H1 (cell line): ENCODE measurements around the gene ADGRG2. TPM values are rescaled to one million over a fixed set of nuclear protein-coding genes. Genes with fewer than 3 reads are reported as not detected.

Source experiments
- CTCF ChIA-PET: fragments of 300-600 bp; sonication (Branson Sonifier 250); formaldehyde crosslinking; loops from one replicate; lab custom pipeline; 2021; ENCODE audit not compliant: partially characterized antibody; lab: Charles Lee
- POLR2A ChIA-PET: fragments of 300-600 bp; sonication (Branson Sonifier 250); formaldehyde crosslinking; loops from one replicate; lab custom pipeline; 2021; ENCODE audit warnings: inconsistent platforms; ENCODE audit not compliant: partially characterized antibody; lab: Charles Lee
- DNase-seq, 2 experiments: peaks; one replicate each; pipeline versions ENCODE4 v3.0.0 to v3.0.0-alpha.2; 2010 to 2022; ENCODE audit warnings: low spot score in 2 of 2, low read depth in 1 of 2, mixed read lengths in 1 of 2
- FAIRE-seq: peaks from 2 replicates; lab custom pipeline; 2011; peaks lifted over from hg19 to GRCh38; lab: Jason Lieb, UNC
- H2AFZ ChIP-seq: 2 replicates; pipeline ENCODE4 v1.8.1; 2012; ENCODE audit warnings: low read length, inconsistent platforms
- H2AK5ac ChIP-seq: 2 replicates; pipeline ENCODE4 v1.6.1; 2013; ENCODE audit warnings: low read depth, low read length
- H2BK120ac ChIP-seq: replicated peaks from 2 replicates; pipeline ENCODE3; 2013; ENCODE audit warnings: low read depth, low read length, inconsistent platforms
- H2BK12ac ChIP-seq: 2 replicates; pipeline ENCODE4 v1.6.1; 2013; ENCODE audit warnings: low read depth, low read length
- H2BK15ac ChIP-seq: 2 replicates; pipeline ENCODE4 v1.6.1; 2013; ENCODE audit warnings: low read length
- H2BK20ac ChIP-seq: 2 replicates; pipeline ENCODE4 v1.6.1; 2013; ENCODE audit warnings: low read length
- H2BK5ac ChIP-seq: 2 replicates; pipeline ENCODE4 v1.6.1; 2013; ENCODE audit warnings: low read depth, low read length
- H3K14ac ChIP-seq: 2 replicates; pipeline ENCODE4 v1.6.1; 2013; ENCODE audit warnings: inconsistent platforms; ENCODE audit not compliant: insufficient read length
- H3K18ac ChIP-seq: 2 replicates; pipeline ENCODE4 v1.6.1; 2013; ENCODE audit warnings: low read length; ENCODE audit errors: extremely low read depth
- H3K23ac ChIP-seq: 2 replicates; pipeline ENCODE4 v1.6.1; 2013; ENCODE audit warnings: inconsistent platforms; ENCODE audit not compliant: insufficient read length
- H3K23me2 ChIP-seq: 2 replicates; pipeline ENCODE4 v1.6.1; 2013; ENCODE audit warnings: low read depth, low read length
- H3K27ac ChIP-seq: 2 replicates; pipeline ENCODE4 v1.6.1; 2011; ENCODE audit warnings: low read depth, low read length, inconsistent platforms
- H3K27me3 ChIP-seq, 4 experiments: replicated peaks in 1 of 4; 1 replicate in 1 of 4; 2 replicates in 3 of 4; pipeline versions ENCODE4 v1.6.1 to v1.8.1; 2011 to 2013; ENCODE audit warnings: low read length in 3 of 4, mild to moderate bottlenecking in 3 of 4, inconsistent platforms in 2 of 4, mixed read lengths in 2 of 4, moderate library complexity in 1 of 4; ENCODE audit not compliant: control insufficient read depth in 3 of 4, insufficient read depth in 3 of 4; ENCODE audit errors: extremely low read depth in 1 of 4
- H3K36me3 ChIP-seq, 4 experiments: 2 replicates each; pipeline versions ENCODE4 v1.6.1 to v1.8.1; 2011 to 2013; ENCODE audit warnings: mild to moderate bottlenecking in 4 of 4, low read length in 3 of 4, moderate library complexity in 2 of 4, control low read depth in 1 of 4, inconsistent platforms in 1 of 4; ENCODE audit not compliant: insufficient read depth in 4 of 4, control insufficient read depth in 2 of 4
- H3K4ac ChIP-seq: replicated peaks from 2 replicates; pipeline ENCODE3; 2013; ENCODE audit warnings: low read length, low read depth, mixed read lengths, inconsistent platforms; ENCODE audit not compliant: insufficient read length
- H3K4me1 ChIP-seq, 4 experiments: replicated peaks in 1 of 4; 1 replicate in 1 of 4; 2 replicates in 3 of 4; pipeline versions ENCODE4 v1.6.1 to v1.8.1; 2011 to 2013; ENCODE audit warnings: low read length in 3 of 4, inconsistent platforms in 2 of 4, mixed read lengths in 1 of 4; ENCODE audit not compliant: insufficient read depth in 4 of 4, control insufficient read depth in 3 of 4
- H3K4me2 ChIP-seq, 2 experiments: 2 replicates each; pipeline versions ENCODE4 v1.6.1 to v1.8.1; 2011 to 2013; ENCODE audit warnings: low read depth in 2 of 2, low read length in 2 of 2, control low read depth in 1 of 2, inconsistent platforms in 1 of 2, mild to moderate bottlenecking in 1 of 2; ENCODE audit not compliant: insufficient read depth in 1 of 2
- H3K4me3 ChIP-seq, 4 experiments: fragments of 200-600, 300-600 bp in 1 of 4; sonication (generic), shearing (Covaris generic), sonication (Bioruptor Twin) in 1 of 4; 2 replicates each; pipeline versions ENCODE4 v1.5.1 to v1.8.1; 2011 to 2016; ENCODE audit warnings: low read length in 4 of 4, low read depth in 3 of 4, control low read depth in 2 of 4, inconsistent platforms in 2 of 4, mild to moderate bottlenecking in 2 of 4, mixed read lengths in 1 of 4, moderate library complexity in 1 of 4; ENCODE audit not compliant: insufficient read depth in 2 of 4; ENCODE audit errors: extremely low read depth in 1 of 4
- H3K56ac ChIP-seq: replicated peaks from 2 replicates; pipeline ENCODE3; 2013; ENCODE audit warnings: low read depth, mild to moderate bottlenecking, mixed read lengths, low read length, inconsistent platforms; ENCODE audit not compliant: insufficient read length
- H3K79me1 ChIP-seq: 2 replicates; pipeline ENCODE4 v1.6.1; 2013; ENCODE audit warnings: low read depth, low read length, control low read depth
- H3K79me2 ChIP-seq, 2 experiments: 2 replicates each; pipeline versions ENCODE4 v1.6.1 to v1.8.1; 2012 to 2013; ENCODE audit warnings: low read length in 2 of 2, mild to moderate bottlenecking in 2 of 2, inconsistent platforms in 1 of 2; ENCODE audit not compliant: insufficient read depth in 2 of 2, control insufficient read depth in 1 of 2
- H3K9ac ChIP-seq, 4 experiments: replicated peaks in 1 of 4; 1 replicate in 1 of 4; 2 replicates in 3 of 4; pipeline versions ENCODE4 v1.6.1 to v1.8.1; 2011 to 2013; ENCODE audit warnings: low read depth in 3 of 4, low read length in 3 of 4, control low read depth in 2 of 4, mild to moderate bottlenecking in 2 of 4, moderate library complexity in 2 of 4, inconsistent platforms in 1 of 4; ENCODE audit errors: extremely low read depth in 1 of 4
- H3K9me3 ChIP-seq, 2 experiments: 2 replicates each; pipeline versions ENCODE4 v1.6.1 to v1.8.1; 2012 to 2013; ENCODE audit warnings: mild to moderate bottlenecking in 2 of 2, moderate library complexity in 2 of 2, control low read depth in 1 of 2, inconsistent platforms in 1 of 2, low read depth in 1 of 2, low read length in 1 of 2, mixed read lengths in 1 of 2; ENCODE audit not compliant: insufficient read depth in 2 of 2
- H4K20me1 ChIP-seq, 2 experiments: replicated peaks in 1 of 2; 2 replicates each; pipeline versions ENCODE3 to v1.8.1; 2011 to 2013; ENCODE audit warnings: inconsistent platforms in 2 of 2, low read length in 2 of 2, mild to moderate bottlenecking in 1 of 2; ENCODE audit not compliant: insufficient read depth in 2 of 2, control insufficient read depth in 1 of 2
- H4K5ac ChIP-seq: 2 replicates; pipeline ENCODE4 v1.6.1; 2013; ENCODE audit warnings: low read length, low read depth, mixed read lengths, inconsistent platforms; ENCODE audit not compliant: insufficient read length
- H4K8ac ChIP-seq: 2 replicates; pipeline ENCODE4 v1.8.0; 2013; ENCODE audit warnings: mild to moderate bottlenecking, moderate library complexity, low read length, inconsistent platforms; ENCODE audit not compliant: insufficient read depth; ENCODE audit errors: extremely low read depth
- H4K91ac ChIP-seq: replicated peaks from 2 replicates; pipeline ENCODE3; 2013; ENCODE audit warnings: low read length, mixed read lengths, inconsistent platforms; ENCODE audit not compliant: insufficient read length
- ATF3 ChIP-seq: IDR thresholded peaks from 2 replicates; pipeline ENCODE4 v1.6.1; 2011; ENCODE audit warnings: low read depth, mild to moderate bottlenecking, low read length; ENCODE audit not compliant: insufficient read depth
- CEBPB ChIP-seq: IDR thresholded peaks from 2 replicates; pipeline ENCODE4 v1.6.1; 2012; ENCODE audit warnings: low read depth, low read length
- EZH2 ChIP-seq: fragments of 200-600 bp; sonication (generic); IDR thresholded peaks from 2 replicates; pipeline ENCODE4 v1.7.1; 2012; ENCODE audit warnings: low read depth, mild to moderate bottlenecking, moderate library complexity, low read length, inconsistent platforms; ENCODE audit not compliant: severe bottlenecking
- HDAC2 ChIP-seq, 2 experiments: fragments of 300-600 bp in 1 of 2; sonication (generic) in 1 of 2; IDR thresholded peaks; 2 replicates each; pipeline ENCODE4 v1.6.1; 2011 to 2012; ENCODE audit warnings: low read depth in 2 of 2, low read length in 2 of 2, mild to moderate bottlenecking in 2 of 2, moderate library complexity in 2 of 2, borderline replicate concordance in 1 of 2, inconsistent platforms in 1 of 2
- KDM1A ChIP-seq: fragments of 200-600, 300-600 bp; sonication (generic); IDR thresholded peaks from 2 replicates; pipeline ENCODE4 v1.7.1; 2016; ENCODE audit warnings: mild to moderate bottlenecking, low read length, borderline replicate concordance
- KDM4A ChIP-seq: IDR thresholded peaks from one replicate; pipeline ENCODE4 v1.7.1; 2012; ENCODE audit warnings: low read depth, mild to moderate bottlenecking, moderate library complexity, low read length, inconsistent platforms; ENCODE audit not compliant: severe bottlenecking
- MAX ChIP-seq: IDR thresholded peaks from 2 replicates; pipeline ENCODE4 v1.6.1; 2012; ENCODE audit warnings: inconsistent platforms
- PHF8 ChIP-seq: fragments of 200-600 bp; sonication (generic); conservative IDR thresholded peaks from 2 replicates; pipeline ENCODE4 v1.7.1; 2012; ENCODE audit warnings: low read depth, mild to moderate bottlenecking, inconsistent platforms, low read length, moderate library complexity
- RAD21 ChIP-seq, 2 experiments: IDR thresholded peaks in 1 of 2; conservative IDR thresholded peaks in 1 of 2; 2 replicates each; pipeline ENCODE4 v1.6.1; 2011; ENCODE audit warnings: low read depth in 2 of 2, low read length in 2 of 2, improper control_type of control experiment in 1 of 2, inconsistent platforms in 1 of 2, mild to moderate bottlenecking in 1 of 2, moderate library complexity in 1 of 2
- RFX5 ChIP-seq: IDR thresholded peaks from 2 replicates; pipeline ENCODE4 v1.6.1; 2011; ENCODE audit warnings: low read depth, low read length, improper control_type of control experiment, borderline replicate concordance
- SAP30 ChIP-seq: fragments of 300-600 bp; sonication (generic); IDR thresholded peaks from 2 replicates; pipeline ENCODE4 v1.7.1; 2012; ENCODE audit warnings: low read length, moderate library complexity, mild to moderate bottlenecking, inconsistent platforms; ENCODE audit not compliant: insufficient read depth, insufficient replicate concordance
- SP1 ChIP-seq: IDR thresholded peaks from 2 replicates; pipeline ENCODE4 v1.6.1; 2011; ENCODE audit warnings: low read depth, low read length
- WGBS, 2 experiments: shearing (Covaris generic) in 1 of 2; methylation state at CpG; one replicate each; pipeline versions ENCODE4 v1.1.6 to v1.1.7; 2013 to 2015; ENCODE audit warnings: low lambda C conversion rate in 2 of 2, mixed read lengths in 2 of 2, inconsistent platforms in 1 of 2, low coverage in 1 of 2, missing lambda C conversion rate in 1 of 2; ENCODE audit not compliant: insufficient replicate concordance in 2 of 2, insufficient coverage in 1 of 2, insufficient read length in 1 of 2; ENCODE audit errors: extremely low coverage in 1 of 2, missing lambda C conversion rate in 1 of 2; 5-methylcytosine and 5-hydroxymethylcytosine counted together
- polyA plus RNA-seq, 7 experiments: library from polyadenylated mRNA; depleted of rRNA in 3 of 7; stranded (reverse) in 5 of 7; unstranded in 2 of 7; fragments of >200 nt in 5 of 7; fragments of 200-250 nt in 2 of 7; gene quantifications; 1 replicate in 5 of 7; 2 replicates in 1 of 7; 4 replicates in 1 of 7; pipeline versions ENCODE4 v1.2.1 to v1.2.3, GENCODE V29; 2011 to 2013; ENCODE audit warnings: missing spikeins in 2 of 7, mixed read lengths in 2 of 7
- total RNA-seq: library from RNA; stranded (reverse); fragmentation: NEBNext Ultra II Directional; extraction: Animal tissue kit (Norgen Biotek cat#: 25700); gene quantifications from 2 replicates; pipeline ENCODE4 v1.2.1, GENCODE V29; 2021

Gene ADGRG2
- total and polyA plus RNA-seq, 2 of the 8 experiments (the other 6 are each of a cell fraction or from before 2014, with no cell fraction given), result 8.9 to 13.3 TPM

- Histone ChIP-seq H2BK20ac (no peak overlapping the region), H2BK12ac (no peak overlapping the region), H2BK15ac (no peak overlapping the region), H4K91ac (no peak overlapping the region), H2AK5ac (no peak overlapping the region), H3K18ac (no peak overlapping the region), H3K56ac (no peak overlapping the region), H3K4me2 (no peak overlapping the region), H4K8ac (no peak overlapping the region), H3K23ac (no peak overlapping the region), H4K20me1 (no peaks in the 10 kb centered on the region), H3K4me3 (no peak overlapping the region), H3K4me1 (no peaks in the 10 kb centered on the region), H2BK120ac (no peak overlapping the region), H2BK5ac (no peak overlapping the region), H3K4ac (no peak overlapping the region), H3K23me2 (no peaks in the 10 kb centered on the region), H2AFZ (no peak overlapping the region), H3K79me1 (no peaks in the 10 kb centered on the region), H3K27me3 (no peaks in the 10 kb centered on the region), H3K9me3 (peaks cover 4 to 8% of the 10 kb centered on the region in 2 experiments; a peak in 2 of 4 replicates), H3K36me3 (peaks cover 0 to 3% (median 0%) of the 10 kb centered on the region in 4 experiments; a peak in 1 of 8 replicates), H3K79me2 (no peaks in the 10 kb centered on the region), H4K5ac (no peak overlapping the region), H3K9ac (no peak overlapping the region), H3K27ac (no peak overlapping the region), H3K14ac (no peak overlapping the region)
- DNase-seq, result no peak
- FAIRE-seq, result no peak
- WGBS, 2 experiments, result 100% methylated on average over 5 of the region's 6 CpGs; no CpG with 5 or more reads in 1 of the 2 experiments
- ChIA-PET CTCF (no interaction called here), POLR2A (interaction anchor here (0.7 kb wide), 1 partner anchor 852 kb away, joined by 3 read pairs; no protein-coding TSS in a partner anchor)
- no peak for TF ChIP-seq PHF8
- no peak for TF ChIP-seq KDM4A
- no peak for TF ChIP-seq EZH2
- TF ChIP-seq RFX5, result no peak
- no peak for TF ChIP-seq RAD21 (IDR thresholded peaks at IDR 0.05 in 1 of 2, conservative IDR thresholded peaks at IDR 0.05 in 1 of 2; ENCODE audit: low read depth in 2 of 2, low read length in 2 of 2)
- no peak for TF ChIP-seq CEBPB
- TF ChIP-seq HDAC2 (IDR thresholded peaks at IDR 0.05; ENCODE audit: borderline replicate concordance in 1 of 2, low read depth in 2 of 2, low read length in 2 of 2), result no peak
- TF ChIP-seq MAX, result no peak
- TF ChIP-seq ATF3, result no peak
- no peak for TF ChIP-seq SP1
- no peak for TF ChIP-seq SAP30
- no peak for TF ChIP-seq KDM1A
Observed at GRCh38 chrX:19091596-19091995, 30.7 kb downstream of the ADGRG2 start.
